DMS153 (cell line): ENCODE results near the gene NKX1-2.
A peak's percentile ranks its signal among the peaks of the same experiment; 100 is the strongest.

Source experiments
- DNase-seq: peaks from one replicate; lab custom pipeline; 2025; lab: John Stamatoyannopoulos, UW

The NKX1-2 gene

DNA sequence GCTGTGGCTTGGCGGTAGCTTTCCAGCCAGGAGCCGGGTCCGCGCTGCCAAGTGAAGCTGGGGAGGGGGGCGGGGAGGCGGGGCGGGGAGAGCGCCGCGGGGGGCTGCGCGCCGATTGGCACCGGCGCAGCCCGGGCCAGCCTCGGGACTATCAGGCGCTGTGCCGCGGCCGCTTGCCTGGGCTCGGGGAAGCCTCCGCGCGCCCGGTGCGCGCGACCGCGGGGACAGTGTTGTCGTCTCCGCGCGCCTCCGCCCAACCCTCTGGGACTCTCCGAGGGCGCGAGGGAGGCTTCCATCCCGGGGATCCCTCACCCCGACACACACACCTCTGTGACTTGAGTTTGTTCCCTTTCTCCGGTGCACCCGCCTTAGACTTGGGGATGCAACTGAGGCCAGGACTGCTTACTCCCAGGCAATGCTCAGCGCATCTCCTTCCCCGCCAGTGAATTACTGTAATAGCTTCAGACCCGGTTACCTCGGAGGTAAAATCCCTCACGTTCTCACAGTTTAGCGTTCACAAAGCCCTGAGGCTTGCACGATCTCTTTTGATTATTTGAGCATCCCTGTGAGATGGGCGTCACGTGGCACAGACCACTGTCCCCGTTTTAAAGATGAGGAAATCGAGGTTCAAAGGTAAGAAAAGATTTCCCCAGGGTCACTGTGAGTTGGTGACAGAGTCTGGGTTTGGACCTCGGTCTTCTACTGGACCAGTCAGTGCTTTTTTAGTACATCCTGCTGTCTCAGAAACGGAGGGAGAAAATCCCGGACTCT is at the start of gene NKX1-2:
Gene NKX1-2, minus strand, starts transcription at position 24 of the 771 bp plus-strand sequence. CDS start 92 bp downstream, outside the sequence.
- no peak for DNase-seq

DNA sequence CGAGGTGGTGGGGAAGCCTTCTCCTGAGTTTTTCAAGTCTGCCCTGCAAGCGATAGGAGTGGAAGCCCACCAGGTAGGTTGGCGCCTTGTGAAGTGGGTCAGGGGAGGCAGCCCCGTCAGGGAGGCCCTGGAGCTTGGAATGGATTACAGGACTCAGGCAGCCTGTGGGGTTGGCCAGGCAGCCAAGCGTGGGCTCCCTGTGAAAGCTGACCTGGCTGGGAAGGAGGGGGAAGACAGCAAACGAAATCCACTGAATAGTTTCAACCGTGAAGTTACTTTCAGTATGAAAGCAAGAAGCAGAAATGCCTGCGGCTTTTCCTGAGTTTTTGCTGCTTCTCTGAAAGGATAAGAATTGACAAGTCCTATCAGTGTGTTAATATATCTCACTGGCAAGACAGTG is 48.2 kb upstream of the NKX1-2 start:
- no peak for DNase-seq

DNA sequence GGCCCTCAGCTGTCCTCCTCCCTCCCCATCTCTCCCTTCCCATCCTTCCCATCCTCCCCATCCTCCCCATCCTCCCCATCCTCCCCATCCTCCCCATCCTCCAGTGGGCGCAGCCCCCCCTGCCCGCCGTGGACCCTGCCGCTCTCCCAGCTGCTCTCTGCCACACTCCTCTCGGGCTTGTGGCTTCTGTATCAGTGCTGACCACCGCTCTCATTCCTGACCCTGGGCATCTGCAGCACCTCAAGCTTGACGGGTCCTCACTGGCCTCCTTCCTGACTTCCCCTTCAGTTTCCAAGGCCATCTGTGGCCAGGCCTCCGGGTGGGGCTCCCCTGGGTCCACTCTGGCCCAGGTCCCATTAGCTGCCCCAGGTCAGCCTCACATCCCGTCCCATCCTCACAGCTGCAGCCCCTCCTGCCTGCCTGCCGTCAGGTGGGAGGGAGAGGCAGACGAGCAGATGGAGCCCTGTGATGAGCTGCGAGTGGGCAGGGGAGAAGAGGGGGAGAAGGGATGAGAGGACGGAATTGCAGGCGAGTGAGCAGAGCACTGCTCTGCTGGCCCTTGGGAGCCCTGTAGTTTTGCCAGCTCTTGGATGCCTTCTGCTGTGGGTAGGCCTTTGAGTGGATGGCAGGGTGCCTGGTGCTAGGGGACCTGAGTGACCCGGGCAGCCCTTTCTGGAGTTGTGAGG is 47.5 kb upstream of the NKX1-2 start:
- DNase-seq = no peak

DNA sequence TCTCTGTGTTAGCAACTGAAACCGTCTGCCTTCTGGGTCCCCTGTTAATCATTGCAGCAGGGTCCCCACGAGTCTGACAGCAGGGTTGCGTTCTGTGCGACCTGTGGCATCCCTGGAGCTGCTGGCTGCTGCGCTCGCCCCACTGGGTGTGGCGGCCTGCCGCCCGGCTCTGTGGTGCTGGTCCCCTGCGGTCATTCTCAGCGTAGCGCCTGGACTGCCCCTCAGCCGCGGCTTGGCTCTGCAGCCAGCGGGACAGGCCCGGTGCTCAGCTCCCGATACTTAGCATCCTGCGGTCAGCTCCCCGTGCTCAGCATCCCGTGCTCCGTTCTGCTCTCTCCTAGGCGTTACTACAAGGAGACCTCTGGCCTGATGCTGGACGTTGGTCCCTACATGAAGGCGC is 46.8 kb upstream of the NKX1-2 start:
- no peak for DNase-seq

DNA sequence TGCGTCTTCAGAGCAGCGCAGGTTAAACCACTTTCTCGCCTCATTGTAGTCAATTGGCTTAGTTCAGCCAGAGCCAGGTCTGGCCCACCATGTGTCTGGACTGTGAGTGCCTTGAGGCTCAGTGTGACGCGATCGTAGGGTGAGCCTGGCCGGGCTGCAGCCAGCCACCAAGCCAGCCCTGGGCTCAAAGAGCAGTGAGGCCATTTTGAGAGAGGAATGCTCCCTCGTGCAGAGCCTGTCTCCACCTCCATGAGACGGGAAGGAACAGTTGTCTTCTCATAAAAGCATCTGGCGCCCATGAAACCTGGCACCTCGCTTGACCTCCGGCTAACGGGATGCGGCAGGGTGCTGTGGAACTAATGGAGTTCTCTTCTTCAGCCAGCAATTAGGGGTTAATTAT is 46.3 kb upstream of the NKX1-2 start:
- no peak for DNase-seq

DNA sequence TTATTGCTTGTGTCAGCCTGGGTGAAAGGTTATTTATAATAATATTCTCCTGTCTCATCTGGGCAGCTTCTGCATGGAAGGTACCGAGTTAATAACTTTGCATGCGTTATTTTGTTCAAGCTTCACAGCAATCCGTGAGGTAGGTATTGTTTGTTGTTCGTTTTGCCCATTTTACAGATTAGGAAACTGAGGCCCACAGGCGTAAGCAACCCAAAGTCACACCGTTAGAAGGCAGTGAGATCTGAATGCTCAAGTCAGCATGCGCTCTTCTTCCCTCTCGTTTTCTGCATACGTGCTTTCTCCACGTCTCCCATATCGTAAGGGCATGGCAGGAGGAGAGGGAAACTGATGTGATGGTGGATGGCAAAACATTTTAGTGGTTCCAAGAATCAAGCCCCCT is 45.9 kb upstream of the NKX1-2 start:
- no peak for DNase-seq

DNA sequence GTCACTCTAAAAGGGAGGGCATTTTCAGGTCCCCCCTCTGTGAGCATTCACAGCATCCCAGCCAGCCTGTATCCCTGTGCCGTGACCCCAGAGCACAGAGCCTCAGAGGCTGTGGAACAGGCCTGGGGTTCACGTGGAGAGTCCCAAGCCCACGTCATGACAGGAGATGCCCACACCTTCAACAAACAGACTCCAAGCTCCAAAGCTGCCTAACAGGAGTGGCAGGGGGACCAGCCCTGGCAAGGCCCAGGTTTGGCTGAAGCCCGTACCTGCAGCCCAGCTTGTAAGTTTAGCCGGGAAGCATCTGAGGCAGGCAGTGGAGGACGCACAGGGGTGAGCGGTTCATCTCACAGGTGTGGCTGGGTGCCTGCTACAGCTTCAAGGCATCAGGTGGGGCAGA is 45.3 kb upstream of the NKX1-2 start:
- no peak for DNase-seq

DNA sequence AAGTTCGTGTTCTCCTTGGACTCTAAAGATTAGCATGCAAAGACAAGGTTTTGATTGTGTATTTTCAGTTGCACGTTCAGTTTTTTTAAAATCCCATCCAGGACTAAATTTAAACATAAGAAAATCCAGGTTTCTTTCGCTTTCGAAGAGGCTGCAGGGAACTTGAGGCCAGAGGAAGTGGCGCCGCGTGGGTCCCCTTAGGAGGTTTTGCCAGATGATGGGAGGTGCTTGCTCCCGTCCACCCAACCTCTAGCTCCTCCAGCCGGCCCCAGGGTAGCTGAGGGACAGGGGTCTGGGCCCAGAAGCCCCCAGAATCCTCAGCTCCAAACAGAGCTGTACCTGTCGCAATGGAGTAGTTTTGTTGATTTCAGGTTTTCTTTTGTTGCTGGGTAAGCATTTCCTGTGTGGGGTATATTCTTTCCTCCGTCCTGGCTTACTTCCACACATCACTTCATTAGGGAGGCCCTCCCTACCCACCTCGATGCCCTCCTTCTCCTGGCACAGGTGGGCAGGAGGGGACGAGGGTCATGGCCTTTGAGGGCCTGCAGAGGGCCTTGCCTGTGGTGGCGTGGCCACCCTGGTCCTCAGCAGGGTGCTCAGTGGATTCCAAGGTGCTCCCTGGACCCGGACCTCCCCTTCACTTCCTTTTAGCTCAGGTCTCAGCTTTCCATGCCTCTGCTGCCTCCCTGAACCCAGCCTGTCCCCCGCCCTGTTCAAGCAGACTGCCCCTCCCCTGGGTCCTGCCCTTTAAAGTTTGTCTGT is 44.4 kb upstream of the NKX1-2 start:
- no peak for DNase-seq

DNA sequence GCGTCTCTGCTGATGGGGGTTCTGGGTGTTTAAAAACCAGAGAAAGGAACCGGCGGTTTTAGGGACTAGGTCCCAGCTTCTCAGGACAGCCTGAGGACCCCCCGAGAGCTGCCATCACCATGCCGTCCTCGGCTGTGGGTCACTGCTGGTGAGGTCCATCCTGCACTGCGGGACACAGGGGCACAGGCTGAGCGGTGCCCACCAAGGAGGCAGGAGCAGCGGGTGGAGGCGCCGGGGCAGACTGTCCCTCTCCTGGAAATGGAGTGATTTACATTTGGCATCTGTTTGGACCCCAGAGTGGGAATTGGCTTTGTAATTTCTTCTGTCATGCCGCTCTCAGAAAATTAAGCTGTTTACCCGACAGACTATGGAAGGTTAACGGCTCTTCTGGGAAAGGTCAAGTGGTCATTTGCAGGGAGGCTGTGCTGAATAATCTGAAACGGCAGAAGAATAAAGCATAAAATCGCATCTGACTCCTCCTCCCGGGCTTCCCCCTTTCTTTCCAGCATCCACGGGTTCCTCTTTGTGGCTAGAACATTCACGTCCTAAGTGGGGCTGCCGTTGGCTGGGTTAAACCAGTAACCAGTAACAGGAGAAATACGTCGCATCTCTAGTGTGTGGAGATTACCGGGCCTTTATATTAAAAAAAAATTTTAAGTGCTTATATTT is 43.5 kb upstream of the NKX1-2 start:
- DNase-seq = peak; percentile 30

DNA sequence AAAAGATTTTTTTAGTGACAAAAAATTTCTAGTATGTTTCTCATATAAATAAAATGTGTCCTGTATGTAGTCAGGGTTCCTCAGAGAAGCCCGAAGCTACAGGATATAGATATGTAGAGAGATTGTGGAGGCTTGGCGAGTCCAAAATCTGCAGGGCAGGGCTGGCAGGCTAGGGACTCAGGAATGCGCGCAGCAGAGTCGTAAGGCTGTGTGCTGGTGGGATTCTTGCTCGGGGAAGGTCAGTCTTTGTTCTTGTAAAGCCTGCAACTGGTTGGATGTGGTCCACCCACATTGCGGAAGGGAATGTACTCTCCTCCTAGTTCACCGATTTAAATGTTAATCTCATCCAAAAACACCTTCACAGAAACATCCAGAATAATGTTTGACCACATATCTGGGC is 42.4 kb upstream of the NKX1-2 start:
- DNase-seq = no peak

DNA sequence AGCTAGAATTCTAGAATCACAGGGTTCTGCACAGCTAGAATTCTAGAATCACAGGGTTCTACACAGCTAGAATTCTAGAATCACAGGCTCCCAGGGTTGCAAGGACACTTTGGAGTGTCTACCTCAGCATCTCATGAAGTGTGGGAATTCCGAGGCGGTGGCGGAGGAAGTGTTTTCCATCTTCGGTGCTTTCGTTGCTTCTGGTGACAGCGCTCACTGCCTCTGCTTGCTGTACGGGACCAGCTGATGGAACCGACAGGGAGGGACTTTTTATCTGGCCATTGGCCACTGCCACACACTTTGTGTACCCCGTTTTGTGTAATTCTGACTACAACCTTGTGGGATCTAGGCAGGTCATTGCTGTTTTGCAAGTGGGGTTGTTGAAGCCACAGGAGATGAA is 41.3 kb upstream of the NKX1-2 start:
- DNase-seq = no peak

DNA sequence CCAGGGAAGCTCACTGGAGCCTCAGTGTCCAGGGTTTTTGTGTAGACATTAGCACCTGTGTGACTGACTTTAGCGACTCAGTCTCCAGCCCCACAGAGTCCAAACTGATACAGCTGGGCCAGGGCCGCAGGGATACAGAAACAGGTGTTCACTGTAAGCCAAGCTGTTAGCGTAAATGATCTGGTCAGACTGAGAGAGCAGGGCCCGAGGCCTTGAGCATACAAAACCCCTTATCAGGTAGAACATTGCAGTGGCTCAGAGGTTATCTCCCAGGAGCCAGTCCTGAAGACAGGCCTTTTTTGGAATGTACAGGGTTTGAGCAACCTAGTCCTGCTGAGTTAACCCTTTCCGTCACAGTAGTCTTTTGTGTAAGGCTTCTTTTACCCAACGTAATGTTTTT is 36.8 kb upstream of the NKX1-2 start:
- DNase-seq = no peak

DNA sequence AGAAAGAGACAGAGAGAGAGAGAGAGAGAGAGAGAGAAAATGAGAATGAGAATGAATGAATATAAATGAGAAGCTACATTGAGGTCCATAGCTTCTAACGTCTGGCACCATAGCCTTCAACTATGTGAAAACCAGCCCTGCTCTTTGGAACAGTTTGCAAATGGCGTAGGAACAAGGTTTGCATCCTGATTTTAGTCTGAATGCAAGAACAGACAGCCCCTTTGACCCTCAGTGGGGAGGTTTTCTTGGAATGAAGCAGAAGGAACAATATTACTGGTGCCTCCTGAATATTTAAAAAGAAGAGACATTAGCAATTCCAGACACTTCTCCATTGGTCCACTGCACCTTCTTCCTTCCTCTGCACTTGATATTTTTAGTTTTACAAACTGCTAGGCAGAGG is 34.8 kb upstream of the NKX1-2 start:
- DNase-seq = no peak

DNA sequence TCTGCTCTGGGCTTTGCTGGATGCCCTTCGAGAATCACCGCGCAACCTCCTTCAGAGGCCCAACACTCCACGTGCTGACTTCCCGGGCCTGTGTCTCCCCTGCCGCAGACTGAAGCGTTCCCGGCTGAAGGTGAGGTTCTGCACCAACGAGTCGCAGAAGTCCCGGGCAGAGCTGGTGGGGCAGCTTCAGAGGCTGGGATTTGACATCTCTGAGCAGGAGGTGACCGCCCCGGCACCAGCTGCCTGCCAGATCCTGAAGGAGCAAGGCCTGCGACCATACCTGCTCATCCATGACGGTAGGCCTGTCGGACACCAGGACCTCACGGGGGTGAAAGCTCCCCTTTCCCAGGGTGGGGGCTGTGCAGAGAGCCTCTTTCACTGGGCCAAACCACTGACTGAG is 34.2 kb upstream of the NKX1-2 start:
- DNase-seq = no peak

DNA sequence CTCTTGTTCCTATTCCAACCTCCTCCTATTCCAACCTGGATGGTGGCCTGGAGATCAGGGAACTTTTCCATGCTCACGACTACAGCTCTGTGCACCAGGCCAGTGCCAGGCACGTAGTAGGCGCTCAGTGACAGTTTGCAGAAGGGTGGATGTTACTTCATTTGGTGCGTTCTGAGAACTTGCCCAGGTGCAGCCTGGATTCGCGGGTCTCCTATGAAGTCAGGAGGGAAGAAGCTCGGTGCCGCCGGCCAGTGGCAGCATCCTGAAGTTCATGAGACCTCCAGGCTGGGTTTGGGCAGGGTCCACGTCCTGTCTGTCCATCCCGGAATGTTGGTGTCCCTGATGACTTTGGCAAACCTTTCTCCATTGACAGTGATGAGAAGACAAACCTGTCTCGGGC is 33.0 kb upstream of the NKX1-2 start:
- DNase-seq = no peak

DNA sequence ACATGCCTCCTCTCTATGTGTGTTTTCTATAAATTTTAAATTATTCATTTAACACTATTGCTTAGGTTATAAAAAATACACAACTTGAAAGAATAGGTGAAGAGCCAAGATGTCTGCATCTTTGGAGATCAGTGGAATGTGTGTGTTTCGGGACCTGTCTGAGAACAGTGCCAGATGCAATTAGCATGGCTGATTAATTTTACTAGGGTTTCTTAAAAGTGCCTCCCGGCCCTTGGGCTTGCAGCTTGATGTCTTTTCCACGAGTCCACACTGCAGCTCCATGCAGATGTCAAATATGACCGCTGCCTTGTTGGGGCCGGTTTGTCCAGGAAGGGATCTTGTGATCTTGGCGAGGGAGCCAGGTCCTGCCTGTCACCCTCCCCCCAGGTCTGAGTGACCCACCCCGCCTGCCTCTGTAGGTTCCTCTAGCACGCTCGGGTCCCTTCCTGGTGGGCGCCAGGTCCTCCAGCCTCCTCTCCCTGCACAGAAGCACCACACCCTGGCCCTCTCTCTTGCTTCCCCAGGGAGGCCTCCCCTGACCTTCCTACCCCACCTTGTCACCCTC is 32.5 kb upstream of the NKX1-2 start:
- no peak for DNase-seq

DNA sequence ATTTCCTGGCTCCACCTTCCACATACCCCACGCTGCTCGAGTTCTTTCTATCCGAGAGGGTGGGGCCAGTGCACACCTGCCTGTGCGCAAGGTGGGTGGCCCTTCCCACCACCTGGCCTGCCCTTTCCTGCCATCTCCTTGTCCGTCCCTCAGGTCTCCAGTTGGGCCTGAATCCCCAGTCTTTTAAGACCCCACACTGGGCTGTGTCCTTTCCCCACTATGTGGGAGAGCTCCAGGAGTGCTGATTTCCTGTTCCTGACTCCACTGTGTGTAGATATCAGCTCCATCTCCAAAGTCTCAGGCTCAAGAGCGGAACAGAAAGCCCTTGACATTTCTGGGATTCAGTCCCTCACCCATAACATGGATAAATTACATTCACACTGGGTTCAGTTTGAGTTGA is 31.9 kb upstream of the NKX1-2 start:
- no peak for DNase-seq

DNA sequence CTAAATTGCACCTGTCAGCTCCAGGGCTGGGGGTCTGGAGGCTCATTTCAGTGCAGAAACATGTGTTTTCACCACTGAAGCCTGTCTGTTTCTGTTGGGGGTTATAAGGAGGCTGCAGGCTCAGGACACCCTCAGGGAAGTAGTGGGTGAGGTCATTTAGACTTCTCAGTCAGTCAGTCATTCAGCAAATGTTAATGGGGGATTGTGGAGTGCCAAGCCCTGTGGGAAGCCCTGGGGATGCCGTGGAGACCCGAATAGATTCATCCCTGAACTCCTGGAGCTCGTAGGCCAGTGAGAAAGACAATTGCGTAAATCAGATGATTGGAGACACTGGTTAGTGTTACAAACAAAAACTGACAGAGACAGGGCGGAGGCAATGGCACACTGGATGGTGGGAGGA is 31.0 kb upstream of the NKX1-2 start:
- DNase-seq = no peak

DNA sequence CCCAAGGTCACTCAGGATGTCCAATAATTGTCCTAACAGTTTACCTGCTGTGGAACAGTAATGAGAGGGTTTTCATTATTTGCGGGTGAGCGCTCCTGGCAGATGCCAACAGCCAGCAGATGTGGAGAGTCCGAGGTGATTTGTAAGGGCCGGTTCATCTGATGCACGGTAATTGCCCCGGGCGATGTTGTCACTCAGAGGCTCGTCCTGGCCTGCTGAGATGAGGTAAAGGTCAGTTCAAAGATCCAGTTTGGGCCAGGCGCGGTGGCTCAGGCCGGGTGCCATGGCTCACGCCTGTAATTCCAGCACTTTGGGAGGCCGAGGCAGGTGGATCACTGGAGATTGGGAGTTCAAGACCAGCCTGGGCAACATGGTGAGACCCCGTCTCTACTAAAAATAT is 28.7 kb upstream of the NKX1-2 start:
- DNase-seq = no peak

DNA sequence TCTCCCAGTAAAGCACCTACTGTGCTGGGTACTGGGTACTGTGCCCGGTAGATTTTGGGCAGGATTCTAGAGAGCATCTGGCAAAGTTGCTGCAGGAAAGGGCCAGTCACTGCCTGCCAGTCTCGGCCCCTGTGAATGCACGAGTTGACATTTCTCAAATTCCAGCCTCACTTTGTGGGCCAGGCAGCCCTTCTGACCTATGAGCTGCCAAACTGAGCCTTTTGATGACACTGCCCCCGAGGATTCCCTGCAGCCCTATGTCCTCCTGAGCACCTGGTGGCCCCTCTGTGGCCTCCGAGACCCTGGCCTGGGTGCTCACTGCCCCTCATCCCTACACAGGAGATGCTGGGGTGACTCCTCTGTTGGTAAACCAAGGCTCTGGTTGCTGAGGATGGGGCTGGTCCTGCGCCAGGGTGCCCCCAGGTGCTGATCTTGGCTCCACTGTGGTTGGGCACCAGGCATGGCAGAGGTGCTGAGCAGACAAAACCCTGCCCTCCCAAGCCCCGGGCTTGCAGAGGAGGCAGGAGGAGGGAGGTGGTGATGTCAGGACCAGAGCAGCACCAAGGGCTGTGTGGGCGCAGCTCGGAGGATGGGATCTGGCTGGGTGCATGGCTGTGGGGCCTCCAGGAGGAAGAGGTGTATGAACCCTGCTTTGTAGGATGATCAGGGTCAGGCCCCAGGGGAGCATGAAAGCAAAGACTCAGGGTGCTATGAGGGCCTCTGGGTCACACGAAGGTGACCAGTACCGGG is 28.0 kb upstream of the NKX1-2 start:
- DNase-seq = no peak

DNA sequence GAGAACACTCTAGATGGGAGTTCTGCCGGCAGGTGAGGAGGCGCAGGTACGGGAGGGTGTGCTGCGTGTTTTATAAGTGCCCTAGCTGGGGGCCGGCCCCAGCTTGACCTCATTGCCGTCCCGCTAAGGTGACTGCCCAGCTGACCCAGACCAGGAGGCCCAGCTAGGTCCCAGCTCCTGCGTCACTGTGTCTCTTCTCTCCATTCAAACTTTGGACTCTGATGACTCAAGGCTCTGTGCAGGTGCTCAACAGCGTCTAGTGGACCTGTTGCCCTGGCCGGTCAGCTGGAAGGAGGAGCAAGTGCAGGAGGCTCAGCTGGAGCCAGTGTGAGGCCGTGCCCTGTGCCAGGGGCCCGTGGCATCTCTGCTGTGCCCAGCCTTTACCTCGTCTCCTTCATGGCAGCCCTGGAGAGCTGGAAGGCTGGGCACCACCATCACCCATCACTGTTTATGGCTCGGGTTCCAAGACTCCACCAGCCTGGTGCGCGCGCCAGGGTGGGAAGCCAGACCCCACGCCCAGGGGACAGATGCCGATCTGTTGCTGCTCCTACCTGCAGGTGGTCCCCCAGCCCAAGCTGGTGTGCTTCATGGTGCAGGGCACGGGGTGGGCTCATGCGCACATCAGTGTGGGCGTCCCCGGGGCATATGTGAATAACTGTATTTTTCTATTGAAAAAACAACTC is 26.3 kb upstream of the NKX1-2 start:
- no peak for DNase-seq
